Activated B cell treated with CpG ODN at 0.5 μM for 24 hours (primary cell): ENCODE results near the gene PHACTR3. TPM values are rescaled to one million over a fixed set of nuclear protein-coding genes. Genes with fewer than 3 reads are reported as not detected.

Experiments used
- ATAC-seq: fragments of 200-7000 bp; cut with Tn5 transposase; one replicate; pipeline ENCODE4 v1.10.0; 2021; ENCODE audit warnings: low read depth, mild to moderate bottlenecking, moderate library complexity
- CTCF ChIA-PET: fragments of 350-600 bp; sonication (Branson Sonifier 250); formaldehyde crosslinking; loops from one replicate; lab custom pipeline; 2021; ENCODE audit warnings: antibody characterized with exemption; lab: Charles Lee
- POLR2A ChIA-PET: fragments of 350-600 bp; sonication (Branson Sonifier 250); formaldehyde crosslinking; loops from one replicate; lab custom pipeline; 2021; ENCODE audit warnings: antibody characterized with exemption; lab: Charles Lee
- DNase-seq: peaks from one replicate; pipeline ENCODE4 v3.0.0; 2022
- H3K27ac Mint-ChIP-seq: one replicate; pipeline ENCODE4 v1.8.0; 2020; ENCODE audit warnings: mixed read lengths
- H3K27me3 Mint-ChIP-seq: one replicate; pipeline ENCODE4 v1.8.0; 2021; ENCODE audit warnings: mixed read lengths
- H3K36me3 Mint-ChIP-seq: one replicate; pipeline ENCODE4 v1.8.0; 2021; ENCODE audit warnings: low read depth, mixed read lengths
- H3K4me1 Mint-ChIP-seq: one replicate; pipeline ENCODE4 v1.8.0; 2021; ENCODE audit warnings: mixed read lengths
- H3K4me3 Mint-ChIP-seq: one replicate; pipeline ENCODE4 v1.8.0; 2020; ENCODE audit warnings: mild to moderate bottlenecking, mixed read lengths
- H3K9me3 Mint-ChIP-seq: one replicate; pipeline ENCODE4 v1.8.0; 2020; ENCODE audit warnings: mixed read lengths
- intact Hi-C: fragments of 100-400 bp; cut with micrococcal nuclease; formaldehyde crosslinking; loops from one replicate; pipeline ENCODE4 v1.15.1; 2024
- total RNA-seq: library from RNA; stranded (reverse); gene quantifications from 2 replicates; pipeline ENCODE4 v1.2.3, GENCODE V29; 2022
- TF ChIP-seq, protein P1 (sequence below): fragments of 200-600 bp; IDR thresholded peaks from one replicate; pipeline ENCODE4 v1.8.0; 2022; ENCODE audit warnings: antibody characterized with exemption, mild to moderate bottlenecking

Gene PHACTR3
- total RNA-seq, 1 donor from 2014 or later: not detected

- Mint-ChIP-seq H3K9me3 (peaks cover 13% of the 10 kb centered on the region), H3K4me3 (no peak overlapping the region), H3K27ac (no peak overlapping the region), H3K27me3 (peaks cover 7% of the 10 kb centered on the region), H3K36me3 (no peaks in the 10 kb centered on the region), H3K4me1 (no peaks in the 10 kb centered on the region)
- TF ChIP-seq, protein P1, sequence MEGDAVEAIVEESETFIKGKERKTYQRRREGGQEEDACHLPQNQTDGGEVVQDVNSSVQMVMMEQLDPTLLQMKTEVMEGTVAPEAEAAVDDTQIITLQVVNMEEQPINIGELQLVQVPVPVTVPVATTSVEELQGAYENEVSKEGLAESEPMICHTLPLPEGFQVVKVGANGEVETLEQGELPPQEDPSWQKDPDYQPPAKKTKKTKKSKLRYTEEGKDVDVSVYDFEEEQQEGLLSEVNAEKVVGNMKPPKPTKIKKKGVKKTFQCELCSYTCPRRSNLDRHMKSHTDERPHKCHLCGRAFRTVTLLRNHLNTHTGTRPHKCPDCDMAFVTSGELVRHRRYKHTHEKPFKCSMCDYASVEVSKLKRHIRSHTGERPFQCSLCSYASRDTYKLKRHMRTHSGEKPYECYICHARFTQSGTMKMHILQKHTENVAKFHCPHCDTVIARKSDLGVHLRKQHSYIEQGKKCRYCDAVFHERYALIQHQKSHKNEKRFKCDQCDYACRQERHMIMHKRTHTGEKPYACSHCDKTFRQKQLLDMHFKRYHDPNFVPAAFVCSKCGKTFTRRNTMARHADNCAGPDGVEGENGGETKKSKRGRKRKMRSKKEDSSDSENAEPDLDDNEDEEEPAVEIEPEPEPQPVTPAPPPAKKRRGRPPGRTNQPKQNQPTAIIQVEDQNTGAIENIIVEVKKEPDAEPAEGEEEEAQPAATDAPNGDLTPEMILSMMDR: no peak
- DNase-seq (no peak), ATAC-seq (no peak)
- ChIA-PET CTCF (no interaction called here), POLR2A (no interaction called here)
- intact Hi-C loops: no loop called here
Measured at GRCh38 chr20:59802471-59803221, 198.3 kb downstream of the PHACTR3 start.

DNA sequence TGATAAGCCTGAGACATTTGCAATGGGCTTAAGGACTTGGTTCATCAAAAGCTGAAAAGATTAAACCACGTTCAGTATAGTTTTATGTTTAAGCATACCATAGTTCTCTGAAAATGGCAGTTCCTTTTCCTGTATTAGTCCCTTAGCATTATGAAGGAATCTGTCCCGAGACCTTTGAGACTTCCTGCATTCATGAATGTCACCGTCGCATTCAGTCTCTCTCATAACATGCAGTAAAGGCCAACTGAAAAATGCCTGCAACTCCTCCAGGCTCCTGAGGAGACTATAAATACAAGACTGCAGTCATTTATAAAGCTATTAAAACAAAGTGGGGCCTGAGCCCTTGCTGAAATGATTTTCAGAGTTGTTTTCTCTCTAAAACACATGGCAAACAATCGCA is 200.0 kb downstream of the PHACTR3 start:
- ATAC-seq: no peak

DNA sequence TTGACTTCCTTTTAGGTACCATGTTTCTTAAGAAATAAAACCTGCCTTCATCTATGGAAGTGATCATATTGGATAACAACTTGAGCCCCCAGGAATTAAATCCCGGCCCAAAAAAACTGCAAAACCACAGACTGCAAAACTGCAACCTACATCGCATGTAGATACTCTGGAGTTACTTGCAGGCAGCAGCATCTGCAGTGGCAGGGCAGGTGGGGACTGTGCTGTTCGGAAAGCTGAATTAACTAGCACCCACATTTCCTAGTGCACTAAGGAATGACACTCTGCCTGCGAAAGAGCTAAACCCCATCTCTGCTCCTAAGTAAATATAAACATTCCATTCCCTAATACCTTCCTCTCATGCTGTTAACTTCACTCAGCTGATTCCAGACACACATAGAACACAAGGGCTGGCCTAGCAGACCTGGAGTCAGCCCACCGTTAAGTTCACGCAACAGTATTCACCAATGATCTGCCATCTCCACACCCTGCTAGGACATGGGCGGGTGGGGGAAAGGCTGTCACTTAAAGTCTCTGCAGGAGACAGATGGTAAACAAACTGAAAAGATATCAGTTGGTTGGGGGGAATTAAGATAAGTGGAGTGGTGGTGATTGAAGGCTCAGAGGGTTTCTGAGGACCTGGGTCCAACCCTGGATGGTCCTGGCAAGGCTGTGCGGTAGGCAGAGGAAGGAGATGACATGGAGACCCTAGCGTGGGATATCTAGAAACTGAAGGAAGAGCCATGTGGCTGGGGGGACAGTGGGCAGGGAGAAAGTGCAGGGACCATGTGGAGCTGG is 200.7 kb downstream of the PHACTR3 start:
- no peaks in the 10 kb centered on the region for H3K4me1 Mint-ChIP-seq
- no peak overlapping the region for H3K4me3 Mint-ChIP-seq
- H3K27me3 Mint-ChIP-seq: peaks cover 7% of the 10 kb centered on the region
- H3K9me3 Mint-ChIP-seq: peaks cover 8% of the 10 kb centered on the region
- DNase-seq (no peak), ATAC-seq (no peak)
- H3K36me3 Mint-ChIP-seq: no peaks in the 10 kb centered on the region
- H3K27ac Mint-ChIP-seq: no peak overlapping the region
- intact Hi-C loops: no loop called here
- CTCF ChIA-PET: no interaction called here
- TF ChIP-seq, protein P1: no peak
- POLR2A ChIA-PET: no interaction called here

More for the DNA sequence above, 200.0 kb downstream of the PHACTR3 start:
- Mint-ChIP-seq H3K27me3 (peaks cover 7% of the 10 kb centered on the region), H3K36me3 (no peaks in the 10 kb centered on the region), H3K4me3 (no peak overlapping the region), H3K4me1 (no peaks in the 10 kb centered on the region), H3K27ac (no peak overlapping the region), H3K9me3 (peaks cover 11% of the 10 kb centered on the region)
- no peak for DNase-seq
- intact Hi-C loops: no loop called here
- TF ChIP-seq, protein P1: no peak
- ChIA-PET POLR2A (no interaction called here), CTCF (no interaction called here)

DNA sequence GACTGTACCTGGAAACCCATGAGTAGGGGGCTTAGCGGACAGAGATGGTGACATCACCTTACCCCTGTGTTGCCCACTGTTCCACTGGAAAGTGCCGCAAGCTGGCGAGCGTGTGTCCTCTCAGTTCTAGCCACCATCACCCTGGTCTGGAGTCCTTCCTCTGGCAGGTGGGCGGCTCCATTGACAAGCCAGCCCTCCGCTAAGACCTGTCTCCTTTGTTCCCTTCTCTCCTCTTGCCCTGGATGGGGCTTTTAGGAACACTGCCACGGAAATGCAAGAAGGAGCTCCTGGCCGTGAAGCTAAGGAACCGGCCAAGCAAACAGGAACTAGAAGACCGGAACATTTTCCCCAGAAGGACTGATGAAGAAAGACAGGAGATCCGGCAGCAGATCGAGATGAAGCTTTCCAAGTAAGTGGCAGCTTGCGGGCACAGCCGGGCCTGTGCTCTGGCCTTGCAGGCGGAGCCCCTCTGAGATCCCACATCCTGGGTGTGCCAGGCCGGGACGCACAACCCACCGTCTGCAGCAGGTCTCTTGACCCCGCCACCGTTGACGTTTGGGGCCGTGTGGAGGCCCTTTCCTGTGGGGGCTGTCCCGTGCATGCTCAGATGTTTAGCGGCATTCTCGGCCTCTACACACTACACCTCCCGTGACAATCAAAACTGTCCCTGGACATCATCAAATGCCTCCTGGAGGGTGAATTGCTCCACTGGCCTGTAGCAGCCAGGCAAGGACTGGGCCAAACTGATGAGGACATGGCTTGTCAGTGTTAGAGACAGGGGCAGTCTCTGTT is 201.6 kb downstream of the PHACTR3 start:
- intact Hi-C loops: no loop called here
- Mint-ChIP-seq H3K36me3 (no peaks in the 10 kb centered on the region), H3K9me3 (peaks cover 2% of the 10 kb centered on the region), H3K27me3 (peaks cover 7% of the 10 kb centered on the region), H3K4me3 (no peak overlapping the region), H3K27ac (no peak overlapping the region), H3K4me1 (no peaks in the 10 kb centered on the region)
- CTCF ChIA-PET: no interaction called here
- POLR2A ChIA-PET: no interaction called here
- TF ChIP-seq, protein P1: no peak
- DNase-seq (no peak), ATAC-seq (no peak)
